HG03280 (cell line): ENCODE data around the gene PEX14.

ENCODE experiments used
- ATAC-seq: cut with Tn5 transposase; IDR thresholded peaks from one replicate; pipeline ENCODE4 v1.9.1; 2021; ENCODE audit warnings: mild to moderate bottlenecking, moderate library complexity; ENCODE audit not compliant: unreplicated experiment

PEX14 gene

GRCh38 chr1:10539411-10540043 lies 64.8 kb downstream of the PEX14 start:
- ATAC-seq: no peak

DNA sequence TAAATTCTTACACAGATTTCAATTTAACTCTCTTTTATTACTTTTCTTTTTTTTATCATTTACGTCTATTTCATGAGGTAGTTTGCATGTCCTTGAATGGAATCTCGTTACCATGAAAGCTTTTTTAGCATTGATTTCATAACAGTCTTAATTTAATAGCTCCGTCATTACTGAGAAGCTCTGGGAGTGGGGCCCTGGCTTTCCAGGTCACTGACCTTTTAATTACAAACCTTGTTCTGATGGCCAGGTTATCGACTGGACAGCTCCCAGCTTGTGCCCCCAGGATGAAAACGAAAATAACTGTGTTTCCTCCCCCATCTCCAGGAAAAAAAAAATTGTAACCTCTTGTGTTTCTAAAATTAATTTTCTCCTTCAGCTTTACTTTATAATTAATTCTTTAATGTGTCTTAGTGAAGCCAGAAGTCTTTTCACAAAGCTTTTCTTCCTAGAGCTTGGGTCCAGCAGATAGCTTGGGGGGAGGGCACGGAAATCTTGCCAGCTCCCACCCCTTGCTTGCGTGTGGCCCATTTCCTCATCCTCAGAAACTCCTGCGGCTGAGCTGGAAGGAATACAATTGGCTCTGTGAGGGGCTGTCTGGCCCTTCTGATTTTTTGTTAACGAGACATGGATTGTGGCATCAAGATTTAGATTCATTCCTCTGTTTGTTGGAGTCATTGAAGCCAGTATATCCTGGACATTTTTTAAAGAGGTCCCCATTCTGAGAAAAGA lies 65.7 kb downstream of the PEX14 start:
- no peak for ATAC-seq

- no peak for ATAC-seq
These were observed 66.5 kb downstream of the PEX14 start for GRCh38 chr1:10541286-10541685.

DNA sequence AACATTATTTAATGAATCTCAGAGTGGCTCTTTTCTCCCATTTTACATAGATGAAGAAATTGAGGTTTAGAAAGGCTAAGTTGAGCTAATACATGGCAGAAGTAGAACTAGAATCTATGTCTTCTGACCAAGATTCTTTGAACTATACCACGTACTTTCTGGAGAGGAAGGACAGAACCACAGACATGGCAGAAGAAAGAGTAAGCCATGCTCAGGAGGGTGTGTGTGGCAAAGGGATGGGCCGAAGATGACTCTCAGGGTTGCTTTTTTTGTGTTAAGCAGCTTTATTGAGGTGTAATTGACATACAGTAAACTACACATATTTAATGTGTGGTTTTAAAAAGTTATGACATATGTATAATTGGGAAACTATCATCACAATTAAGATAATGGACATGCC lies 69.5 kb downstream of the PEX14 start:
- no peak for ATAC-seq

DNA sequence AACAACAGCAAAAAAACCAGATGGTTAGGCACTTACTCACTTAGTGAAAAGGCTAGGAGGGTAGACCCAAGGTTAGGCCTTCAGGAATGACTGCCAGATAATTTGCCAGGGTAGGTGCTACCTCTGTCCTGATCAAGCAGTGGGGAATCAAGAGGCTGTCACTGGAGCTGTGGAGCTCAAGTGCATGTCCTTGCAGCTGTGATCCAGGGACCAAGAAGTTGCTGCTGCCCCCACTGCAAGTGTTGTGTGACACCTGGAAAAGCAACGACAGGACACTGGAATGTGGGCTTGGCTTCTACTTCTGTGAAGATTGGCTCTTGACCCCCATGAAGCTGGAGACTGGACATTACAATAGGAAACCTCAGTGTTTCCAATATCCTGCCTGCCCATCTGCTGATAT lies 72.1 kb downstream of the PEX14 start:
- ATAC-seq: no peak

- ATAC-seq: no peak
These were observed 75.3 kb downstream of the PEX14 start for GRCh38 chr1:10549904-10550664.

GRCh38 chr1:10553118-10553517 lies 78.4 kb downstream of the PEX14 start:
- no peak for ATAC-seq

- ATAC-seq: no peak
These were observed 81.1 kb downstream of the PEX14 start for GRCh38 chr1:10555635-10556429.

DNA sequence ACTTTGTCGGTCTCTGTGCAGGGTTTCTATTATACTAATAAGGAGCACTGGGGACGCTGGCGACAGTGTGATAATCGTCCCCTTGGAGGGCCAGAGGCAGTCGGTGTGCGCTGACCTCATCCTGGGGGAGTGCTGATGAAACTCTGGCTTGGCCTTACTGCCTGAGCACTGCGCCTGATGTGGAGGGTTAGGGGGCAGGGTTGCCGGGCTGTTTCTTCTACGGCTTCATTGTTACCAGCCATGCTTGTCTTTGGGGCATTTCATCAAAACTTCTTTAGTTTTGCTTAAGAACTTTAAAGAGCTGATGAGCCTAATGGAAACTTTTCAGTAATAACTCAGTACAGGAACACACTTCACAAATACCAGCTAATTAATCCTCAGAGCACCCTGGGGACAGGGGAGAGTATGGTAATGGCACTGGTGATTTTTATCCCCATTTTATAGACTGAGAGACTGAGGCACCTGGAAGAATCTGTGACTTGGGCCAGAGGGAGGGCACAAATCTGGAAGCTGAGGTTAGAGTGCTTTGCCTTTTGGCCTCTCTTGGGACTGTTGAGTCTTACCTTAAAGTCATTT lies 81.8 kb downstream of the PEX14 start:
- no peak for ATAC-seq

DNA sequence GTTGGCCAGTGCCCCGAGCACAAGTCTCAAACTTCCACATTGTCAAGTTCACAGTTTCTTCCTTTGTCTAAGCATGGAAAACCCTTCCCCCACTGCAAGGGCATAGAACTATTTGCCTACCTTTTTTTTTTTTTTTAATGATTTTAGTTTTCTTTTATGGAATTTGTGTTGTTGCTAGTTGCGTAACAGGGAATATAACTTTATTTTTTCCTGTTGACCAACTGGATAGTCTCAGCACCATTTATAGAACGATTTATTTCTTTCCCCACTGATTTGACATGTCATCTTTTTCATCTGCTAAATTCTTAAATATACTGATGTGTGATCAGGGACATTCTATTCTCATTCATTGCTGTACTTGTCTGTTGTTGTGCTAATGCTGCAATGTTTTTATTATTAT lies 83.0 kb downstream of the PEX14 start:
- ATAC-seq: no peak

GRCh38 chr1:10559386-10559785 lies 84.6 kb downstream of the PEX14 start:
- no peak for ATAC-seq

GRCh38 chr1:10561497-10561896 lies 86.7 kb downstream of the PEX14 start:
- ATAC-seq: no peak

- no peak for ATAC-seq
These were observed 87.2 kb downstream of the PEX14 start for GRCh38 chr1:10561955-10562354.

DNA sequence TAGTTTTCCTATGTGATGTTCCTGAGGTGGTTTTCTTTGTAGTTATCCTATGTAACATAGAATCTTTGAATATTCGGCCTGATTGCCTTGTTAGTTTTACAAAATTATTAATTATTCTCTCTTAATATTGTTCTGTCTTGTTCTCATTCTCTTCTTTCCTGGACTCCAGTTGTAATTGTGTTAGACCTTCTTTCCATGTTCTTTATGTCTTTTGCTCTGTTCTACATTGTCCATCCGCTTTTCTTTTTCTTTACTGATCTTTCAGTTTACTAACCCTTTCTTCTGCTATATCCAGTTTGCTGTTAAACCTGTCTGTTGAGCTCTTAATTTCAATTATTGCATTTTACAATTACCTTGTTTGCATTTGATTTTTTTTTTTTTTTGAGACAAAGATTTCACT lies 89.3 kb downstream of the PEX14 start:
- no peak for ATAC-seq

DNA sequence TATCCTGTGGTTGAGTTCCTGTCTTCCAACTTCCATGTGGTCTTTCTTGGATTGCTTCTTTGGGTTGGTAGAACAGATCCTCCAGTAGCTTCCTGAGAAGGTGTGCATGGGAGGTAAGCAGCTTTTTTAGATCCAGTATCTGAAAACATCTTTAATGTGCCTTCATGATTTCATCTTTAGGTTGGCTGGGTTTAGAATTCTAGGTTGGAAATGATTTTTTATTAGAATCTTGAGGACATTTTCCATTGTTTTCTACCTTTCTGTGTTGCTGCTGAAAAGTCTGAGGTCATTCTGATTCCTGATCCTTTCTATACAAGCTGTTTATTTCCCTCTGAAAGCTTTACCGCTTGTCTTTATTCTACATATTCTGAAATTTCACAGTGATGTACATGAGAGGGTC lies 94.8 kb downstream of the PEX14 start:
- no peak for ATAC-seq

DNA sequence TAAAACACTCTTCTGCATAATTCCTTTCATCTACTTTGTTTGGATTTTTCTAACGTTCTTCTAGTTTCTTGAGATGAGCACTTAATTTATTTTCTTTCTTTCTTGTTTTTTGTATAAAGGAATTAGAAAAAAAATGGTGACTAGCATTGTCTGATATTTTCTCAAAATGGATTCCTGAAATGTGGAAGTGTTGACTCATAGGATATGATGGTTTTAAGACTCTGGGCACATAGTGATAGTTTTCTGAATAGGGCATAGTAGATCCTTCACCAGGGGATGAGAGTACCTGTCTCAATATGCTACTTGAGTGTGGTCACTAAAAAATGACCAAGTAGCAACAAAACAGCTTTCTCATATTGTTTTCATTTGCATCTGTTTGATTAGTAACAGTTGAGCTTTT lies 100.9 kb downstream of the PEX14 start:
- ATAC-seq: no peak

DNA sequence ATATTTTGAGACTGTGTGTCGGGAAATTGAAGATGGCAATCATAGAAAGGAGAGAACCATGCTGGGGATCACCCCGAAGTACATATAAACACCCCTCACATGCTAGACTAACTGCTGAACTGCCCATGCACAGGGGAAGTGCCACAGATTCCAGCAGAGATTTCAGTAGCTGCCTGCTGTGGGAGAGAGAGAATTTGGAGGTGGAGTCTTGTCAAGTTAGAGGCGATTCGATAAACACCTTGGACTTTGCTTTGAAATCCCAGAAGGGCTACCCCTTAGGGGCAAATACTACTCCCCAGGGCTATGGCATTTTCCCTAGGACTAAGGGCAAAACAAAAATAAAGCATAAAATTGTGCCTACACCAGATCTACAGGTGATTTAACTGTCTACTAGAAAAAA lies 103.3 kb downstream of the PEX14 start:
- ATAC-seq: no peak

- no peak for ATAC-seq
These were observed 108.9 kb downstream of the PEX14 start for GRCh38 chr1:10583641-10584040.

DNA sequence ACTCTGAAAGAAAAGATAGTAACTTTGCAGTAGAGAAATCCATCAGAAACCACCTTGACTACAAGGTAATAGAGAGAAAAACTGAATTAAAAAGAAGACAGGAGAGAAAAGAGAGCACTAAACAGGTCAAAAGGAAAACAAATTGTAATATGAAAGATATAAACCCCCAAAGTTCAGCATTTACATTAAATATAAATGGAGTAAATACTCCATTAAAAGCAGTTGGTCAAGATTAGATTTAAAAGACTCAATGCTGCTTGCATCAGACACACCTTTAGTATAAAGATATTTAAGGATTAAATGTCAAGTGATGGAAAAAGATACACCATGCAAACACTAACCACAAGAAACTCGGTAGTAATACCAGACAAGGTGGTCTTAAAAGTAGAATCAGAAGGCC lies 110.5 kb downstream of the PEX14 start:
- ATAC-seq: no peak

DNA sequence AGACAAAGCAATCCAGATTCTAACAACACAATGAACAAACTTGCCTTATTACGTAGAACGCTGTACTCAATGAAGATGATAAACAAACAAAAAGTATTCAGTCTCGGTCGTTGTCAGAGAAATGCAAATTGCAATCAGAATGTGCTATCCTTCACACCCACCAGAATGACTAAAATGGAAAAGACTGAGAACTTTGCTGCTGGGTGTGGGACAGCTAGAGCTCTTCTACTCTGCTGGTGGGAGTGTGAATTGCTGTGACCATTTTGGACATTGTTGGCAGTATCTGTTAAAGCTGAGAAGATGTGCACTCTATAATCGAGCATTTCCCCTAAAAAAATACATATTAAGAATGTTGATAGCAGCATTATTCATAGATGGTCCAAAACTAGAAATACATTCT lies 111.4 kb downstream of the PEX14 start:
- ATAC-seq: no peak

- no peak for ATAC-seq
These were observed 113.9 kb downstream of the PEX14 start for GRCh38 chr1:10588640-10589039.
